Daoy (cell line): ENCODE results near the gene SVEP1. TPM values are rescaled to one million over a fixed set of nuclear protein-coding genes. Genes with fewer than 3 reads are reported as not detected.

Experiments
- DNase-seq: peaks from one replicate; pipeline ENCODE4 v3.0.0-alpha.2; 2015; ENCODE audit warnings: low read depth
- total RNA-seq: library from RNA; depleted of rRNA; stranded (reverse); fragments of >200 nt; shearing (Covaris generic); gene quantifications from 2 replicates; pipeline ENCODE4 v1.2.3, GENCODE V29; 2014; rRNA removed

SVEP1 gene
- total RNA-seq, 1 experiment from 2014 or later: 0.86 TPM

DNA sequence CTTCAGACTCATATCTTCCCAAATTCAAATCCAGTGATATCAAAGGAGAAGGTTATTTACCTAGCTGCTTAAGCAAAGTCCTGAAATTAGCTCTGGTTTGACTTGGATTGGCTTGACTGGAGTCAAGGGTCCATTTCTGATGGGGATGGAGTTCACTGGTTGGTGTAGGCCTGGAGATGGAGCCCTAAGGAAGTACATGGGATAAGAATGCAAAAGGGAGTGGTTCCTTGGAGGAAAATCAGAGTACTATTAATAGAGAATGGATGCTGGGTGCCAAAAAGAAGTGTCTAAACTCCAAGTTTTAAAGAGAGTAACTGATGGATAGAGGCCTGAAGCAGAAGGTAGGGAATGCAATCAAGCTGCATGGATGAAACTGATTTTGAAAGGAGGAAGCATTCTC is 255.7 kb downstream of the SVEP1 start:
- DNase-seq: no peak

GRCh38 chr9:110320651-110321445 is 258.7 kb downstream of the SVEP1 start:
- DNase-seq: no peak

DNA sequence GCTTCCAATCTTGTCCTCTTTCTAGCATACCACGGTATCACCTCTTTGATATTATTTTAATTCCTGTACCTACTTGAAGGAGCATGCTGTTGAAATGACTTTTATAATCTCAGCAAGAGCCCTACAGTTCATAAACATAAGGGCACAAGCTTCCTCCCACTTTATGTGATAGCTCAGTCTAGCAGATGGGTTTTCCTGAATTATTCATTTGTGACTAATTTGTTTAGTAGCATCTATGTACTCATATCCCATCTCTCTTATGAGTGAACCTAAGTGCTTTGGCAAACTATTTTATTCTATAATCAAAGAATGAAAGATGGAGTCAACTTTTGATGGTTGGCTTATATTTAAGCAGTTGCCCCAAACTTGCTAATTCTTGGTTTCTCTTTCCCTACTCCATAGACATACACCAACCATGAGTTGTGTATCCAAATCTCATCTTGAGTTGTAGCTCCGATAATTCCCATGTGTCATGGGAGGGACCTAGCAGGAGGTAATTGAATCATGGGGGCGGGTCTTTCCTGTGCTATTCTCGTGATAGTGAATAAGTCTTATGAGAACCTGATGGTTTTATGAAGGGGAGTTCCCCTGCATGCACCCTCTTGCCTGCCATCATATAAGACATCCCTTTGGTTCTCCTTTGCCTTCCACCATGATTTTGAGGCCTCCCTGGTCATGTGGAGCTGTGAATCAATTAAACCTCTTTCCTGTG is 259.6 kb downstream of the SVEP1 start:
- peak; percentile 17 for DNase-seq

GRCh38 chr9:110317911-110318310 is 261.6 kb downstream of the SVEP1 start:
- DNase-seq: no peak

DNA sequence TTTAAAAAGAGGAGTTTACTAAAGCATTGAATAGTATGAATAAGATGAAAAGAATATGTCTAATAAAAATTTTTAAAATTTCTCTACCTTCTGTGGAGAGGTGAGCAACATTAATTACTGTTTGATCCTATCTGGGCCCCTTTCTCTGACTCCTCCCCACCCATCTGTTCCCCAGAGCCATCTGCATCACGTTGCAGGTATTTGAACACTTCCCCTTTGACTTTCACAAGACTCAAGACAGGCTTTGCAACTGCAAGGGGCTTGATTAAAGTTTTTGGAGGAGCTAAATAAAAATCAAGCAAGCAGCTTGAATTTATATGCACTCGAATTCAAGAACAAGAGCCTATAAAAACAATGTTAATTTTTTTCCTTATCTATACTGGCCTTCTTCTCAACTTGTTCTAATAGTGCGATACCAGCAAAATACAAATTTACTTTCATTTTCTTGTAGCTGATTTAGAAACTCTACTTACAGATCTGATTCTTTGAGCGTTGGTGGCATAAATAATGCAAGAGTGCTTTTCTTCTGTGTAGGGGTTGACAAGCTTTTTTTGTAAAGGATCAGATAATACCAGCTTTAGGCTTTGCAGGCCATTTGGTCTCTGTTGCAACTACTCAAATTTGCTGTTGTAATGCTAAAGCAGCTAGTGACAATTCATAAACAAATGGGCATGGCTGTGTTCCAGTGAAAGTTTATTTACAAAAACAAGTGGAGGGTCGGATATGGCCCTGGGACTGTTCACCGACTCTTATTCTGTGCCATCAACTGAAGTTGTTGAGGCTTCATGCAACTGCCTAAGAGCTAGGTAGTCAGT is 263.1 kb downstream of the SVEP1 start:
- no peak for DNase-seq

Other genes starting within 250 kb of the SVEP1 start
- not detected in 2 replicates for gene TXNDC8, start 241.9 kb downstream of the SVEP1 start, total RNA-seq
- not detected in 2 replicates for gene MUSK, start 89.0 kb upstream of the SVEP1 start, total RNA-seq